Left ventricle myocardium superior (tissue), 1 donor: ENCODE results near the gene CNST. TPM values are rescaled to one million over a fixed set of nuclear protein-coding genes. Genes with fewer than 3 reads are reported as not detected.

Source experiments
- ATAC-seq: fragments of 200-7000 bp; cut with Tn5 transposase; one replicate; pipeline ENCODE4 v1.9.1; 2020; ENCODE audit warnings: mild to moderate bottlenecking, moderate library complexity
- DNase-seq: peaks from one replicate; pipeline ENCODE4 v3.0.0-alpha.2; 2020
- intact Hi-C: fragments of 100-400 bp; cut with micrococcal nuclease; formaldehyde crosslinking; loops from one replicate; pipeline ENCODE4 v1.11.0; 2022
- total RNA-seq: library from RNA; stranded (reverse); fragmentation: NEBNext Ultra II Directional; extraction: Animal tissue kit (Norgen Biotek cat#: 25700); gene quantifications from one replicate; pipeline ENCODE4 v1.2.1, GENCODE V29; 2021
- donor health status: DM: no; HTN: yes; CAD: no; lungs with severe emphysema.

Gene CNST
- total RNA-seq, 1 donor from 2014 or later = 20.2 TPM

DNA sequence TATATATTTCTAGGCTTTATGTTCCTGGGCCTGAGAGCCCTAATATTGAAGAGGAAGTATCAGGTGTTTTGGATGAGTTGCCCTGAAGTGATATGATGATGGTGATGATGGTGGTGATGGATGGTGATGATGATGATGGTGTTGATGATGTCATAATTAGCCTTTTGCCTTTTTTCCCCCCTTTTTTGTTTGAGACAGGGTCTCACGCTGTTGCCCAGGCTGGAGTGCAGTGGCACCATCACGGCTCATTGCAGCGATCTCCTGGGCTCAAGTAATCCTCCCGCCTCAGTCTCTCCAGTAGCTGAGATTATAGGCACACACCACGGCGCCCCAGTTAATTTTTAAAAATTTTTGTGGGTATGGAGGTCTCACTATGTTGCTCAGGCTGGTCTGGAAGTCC lies 76.5 kb downstream of the CNST start:
- intact Hi-C loops = loop anchor here (10.0 kb wide), 2 partner anchors 52 to 78 kb away; partner anchors contain the start of genes CNST and TFB2M
- ATAC-seq (no peak), DNase-seq (no peak)

GRCh38 chr1:246647113-246647512 lies 80.9 kb downstream of the CNST start:
- peak; percentile 79 for DNase-seq
- intact Hi-C loops = loop anchor here (10.0 kb wide), 2 partner anchors 48 to 82 kb away; partner anchors contain the start of genes CNST and TFB2M
- peak; percentile 97 for ATAC-seq

DNA sequence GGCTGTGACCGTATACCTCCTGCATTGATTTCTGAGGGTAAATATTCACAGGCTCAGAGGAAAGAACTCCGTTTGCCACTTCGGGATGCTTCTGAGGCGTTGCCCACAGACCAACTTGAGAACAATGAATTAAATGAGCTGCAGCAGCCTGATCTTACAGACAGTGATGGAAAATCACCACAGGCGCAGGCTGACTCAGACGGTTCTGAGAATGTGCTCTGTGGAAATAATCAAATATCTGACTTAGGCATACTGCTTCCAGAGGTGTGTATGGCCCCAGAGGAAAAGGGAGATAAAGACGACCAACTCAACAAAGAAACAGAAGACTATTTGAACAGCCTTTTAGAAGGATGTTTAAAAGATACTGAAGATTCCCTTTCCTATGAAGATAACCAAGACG lies 81.3 kb downstream of the CNST start:
- ATAC-seq (peak; percentile 62), DNase-seq (no peak)
- intact Hi-C loops = loop anchor here (10.0 kb wide), 2 partner anchors 47 to 83 kb away; partner anchors contain the start of genes CNST and TFB2M

- DNase-seq = no peak
- intact Hi-C loops = no loop called here
- no peak for ATAC-seq
Observed at GRCh38 chr1:246651012-246651695, 84.9 kb downstream of the CNST start.

DNA sequence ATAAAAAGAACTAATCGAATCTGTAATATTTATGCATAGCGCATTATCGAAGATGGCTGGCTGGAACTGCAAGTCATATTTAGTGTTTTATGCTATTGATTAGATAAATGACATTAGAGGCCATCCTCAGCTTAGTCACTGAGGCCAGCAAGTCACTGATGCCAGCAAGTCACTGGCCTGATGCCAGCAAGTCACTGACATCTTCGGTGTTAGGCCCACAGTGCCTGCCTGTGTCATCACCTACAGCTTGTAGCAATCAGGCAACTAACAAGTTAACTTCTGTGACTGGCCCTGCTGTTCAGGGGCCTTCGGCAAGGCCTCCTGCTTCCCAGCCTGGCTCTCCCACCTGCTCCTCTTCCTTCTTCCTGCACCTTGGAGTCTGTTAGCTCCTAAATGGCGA lies 92.3 kb downstream of the CNST start:
- ATAC-seq = no peak
- no peak for DNase-seq
- intact Hi-C loops = no loop called here

GRCh38 chr1:246659594-246660140 lies 93.4 kb downstream of the CNST start:
- ATAC-seq (no peak), DNase-seq (no peak)
- intact Hi-C loops = no loop called here

DNA sequence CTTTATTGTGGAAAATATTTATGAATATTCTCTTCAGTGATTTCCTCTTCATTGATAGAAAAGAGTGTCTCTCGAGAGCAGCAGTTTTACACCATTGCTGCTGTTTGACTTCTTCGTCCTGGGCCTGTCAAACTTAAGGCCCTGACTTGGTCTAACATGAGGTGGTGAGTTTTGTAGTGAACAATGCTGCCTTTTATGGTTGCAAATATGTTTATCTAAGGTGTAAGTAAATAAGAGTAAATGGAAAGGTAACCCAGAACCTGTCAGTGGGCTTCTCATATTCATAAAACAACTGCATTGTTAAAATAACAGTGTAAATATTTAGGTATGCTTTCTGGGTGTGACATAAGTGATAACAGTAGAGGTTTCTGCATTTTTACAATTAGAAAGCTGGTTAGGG lies 95.2 kb downstream of the CNST start:
- intact Hi-C loops = no loop called here
- no peak for ATAC-seq
- no peak for DNase-seq

DNA sequence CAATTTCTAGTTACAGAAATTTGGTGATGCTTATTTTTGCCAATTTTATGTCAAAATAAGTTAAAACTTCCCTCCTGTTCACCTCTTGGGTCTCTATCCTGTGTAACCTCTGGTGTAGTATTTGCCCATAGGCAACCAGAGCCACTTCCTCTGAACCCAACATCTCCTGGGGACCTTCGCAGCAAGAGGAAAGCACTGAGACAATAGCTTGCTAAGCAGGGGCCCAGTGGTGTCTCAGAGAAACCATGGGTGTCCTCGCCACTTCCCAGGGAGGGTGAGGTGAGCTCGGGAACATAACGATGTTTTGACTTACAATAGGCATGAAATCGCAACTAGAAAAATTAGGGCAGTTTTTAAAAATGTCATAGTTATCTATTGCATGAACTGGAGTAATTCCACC lies 101.5 kb downstream of the CNST start:
- ATAC-seq (no peak), DNase-seq (no peak)
- intact Hi-C loops = no loop called here

DNA sequence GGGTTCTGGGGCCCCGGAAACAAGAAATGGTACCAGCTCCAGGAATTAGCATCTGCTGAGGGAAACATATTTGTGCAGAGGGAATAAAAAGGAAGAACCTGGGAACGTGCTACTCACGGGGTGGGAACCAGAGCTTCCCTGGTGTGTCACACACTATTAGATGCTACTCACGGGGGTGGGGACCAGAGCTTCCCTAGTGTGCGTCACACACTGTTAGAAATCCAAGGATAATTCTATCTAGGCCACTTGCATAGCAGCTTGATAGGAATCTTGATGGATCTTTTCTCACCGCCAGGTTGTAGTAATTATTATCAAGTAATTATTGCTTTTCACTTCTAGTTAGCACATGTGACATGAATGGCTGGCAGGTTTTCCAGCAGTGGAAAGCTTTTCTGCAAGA lies 103.4 kb downstream of the CNST start:
- intact Hi-C loops = no loop called here
- ATAC-seq (no peak), DNase-seq (no peak)

DNA sequence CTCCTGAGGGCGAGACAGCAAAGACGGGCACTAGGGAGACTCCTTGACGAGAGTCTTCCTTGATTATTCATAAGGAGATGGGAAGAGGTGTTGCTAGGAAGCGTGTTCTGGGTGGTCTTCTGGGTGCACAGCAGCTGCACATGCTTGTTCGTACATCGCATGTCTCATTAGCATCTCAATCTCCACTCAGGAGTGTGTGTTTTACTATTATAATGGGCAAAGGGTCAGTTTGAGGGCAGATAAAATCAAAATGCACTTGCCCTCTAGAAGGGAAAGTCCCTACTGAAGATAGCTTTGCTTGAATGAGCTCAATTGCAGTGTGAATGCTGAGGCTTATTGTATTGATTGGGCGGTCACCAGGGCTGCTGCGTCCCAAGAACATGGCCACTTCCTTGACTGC lies 107.8 kb downstream of the CNST start:
- intact Hi-C loops = no loop called here
- ATAC-seq = no peak

DNA sequence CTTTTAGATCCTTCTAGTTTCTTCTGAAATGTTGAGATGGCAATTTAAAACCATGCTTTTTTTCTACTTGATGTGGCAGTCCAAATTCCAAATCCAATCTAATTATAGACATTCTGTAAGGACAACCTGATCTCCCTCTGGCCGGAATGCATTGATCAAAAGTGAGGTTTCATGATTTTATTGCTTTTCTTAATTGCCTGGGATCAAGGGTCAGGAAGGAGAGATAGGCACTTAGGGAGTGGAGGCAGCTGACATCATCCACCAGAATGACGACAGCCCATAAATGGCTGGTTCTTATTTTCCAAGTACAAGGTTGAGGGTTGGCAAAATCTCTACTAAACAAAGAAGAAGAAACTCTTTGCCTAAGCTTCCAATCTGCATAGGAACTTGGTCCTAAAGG lies 111.6 kb downstream of the CNST start:
- ATAC-seq (no peak), DNase-seq (no peak)
- intact Hi-C loops = no loop called here

More for the DNA sequence above, 107.8 kb downstream of the CNST start:
- no peak for DNase-seq

DNA sequence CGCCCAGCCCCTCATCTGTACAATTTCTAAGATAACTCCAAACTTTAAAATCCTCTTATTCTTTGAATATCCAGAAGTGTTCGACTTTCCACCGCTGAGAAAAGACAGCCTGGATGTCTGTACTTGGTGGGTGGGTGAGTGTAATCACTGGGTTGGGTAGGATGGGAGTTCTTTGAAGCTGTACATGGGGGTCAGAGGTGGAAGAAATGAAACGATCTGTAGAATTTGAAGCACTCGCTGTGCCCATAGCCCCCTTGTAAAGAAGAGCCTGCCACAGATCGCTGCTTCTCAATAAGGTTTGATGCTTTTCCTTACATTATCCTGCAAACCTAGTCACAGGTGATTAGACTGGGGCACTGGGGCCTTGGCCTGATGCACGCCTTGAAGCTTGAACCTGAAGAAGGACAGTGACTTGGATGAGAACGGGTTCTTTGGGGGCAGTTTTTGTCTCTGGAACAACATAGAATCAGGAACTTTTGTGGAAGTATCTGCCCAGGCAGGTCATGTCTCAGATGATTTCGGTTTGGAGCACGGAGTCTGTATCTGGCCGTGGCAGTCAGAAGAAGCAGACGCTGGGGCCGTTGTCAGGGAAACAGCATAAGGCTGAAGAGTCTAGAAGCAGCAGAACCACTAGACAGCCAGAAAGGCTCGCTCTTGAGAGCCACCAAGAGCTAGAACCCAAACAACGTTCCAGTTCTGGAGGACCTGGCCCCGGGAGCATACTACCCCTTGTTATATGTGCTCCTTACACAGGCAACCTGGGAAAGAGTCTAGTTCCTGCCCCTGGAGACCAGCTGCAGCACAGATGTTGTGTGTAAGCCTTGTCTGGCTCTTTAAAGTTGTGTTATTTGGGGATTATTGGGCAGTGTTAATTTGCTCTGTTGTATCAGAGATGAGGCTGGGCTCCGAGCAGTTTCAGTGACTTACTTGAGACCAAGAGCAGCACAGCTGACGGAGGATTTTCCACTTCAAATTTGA lies 112.8 kb downstream of the CNST start:
- intact Hi-C loops = no loop called here
- ATAC-seq (peak; percentile 47), DNase-seq (peak; percentile 46)

- intact Hi-C loops = no loop called here
- ATAC-seq (no peak), DNase-seq (no peak)
Observed at GRCh38 chr1:246679794-246680177, 113.5 kb downstream of the CNST start.

DNA sequence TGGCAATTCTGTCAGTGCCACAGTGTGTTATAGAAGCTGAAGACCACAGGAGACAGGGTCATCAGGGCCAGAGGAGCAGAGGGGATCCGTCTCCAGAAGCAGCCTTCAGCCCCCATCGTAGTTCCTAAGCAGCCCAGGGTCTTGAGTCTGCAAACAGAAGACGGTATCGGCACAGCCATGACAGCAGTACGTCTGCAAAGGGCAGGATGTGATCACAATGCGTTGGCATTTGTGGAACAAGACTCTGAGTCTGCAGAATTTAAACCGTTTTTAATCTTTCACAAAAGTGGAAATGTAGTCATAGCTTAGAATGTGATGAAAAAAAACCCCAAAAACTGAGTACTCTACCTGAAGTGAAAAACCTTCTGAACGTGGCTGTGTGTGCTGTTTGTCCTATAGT lies 113.9 kb downstream of the CNST start:
- intact Hi-C loops = no loop called here
- DNase-seq (no peak), ATAC-seq (no peak)

DNA sequence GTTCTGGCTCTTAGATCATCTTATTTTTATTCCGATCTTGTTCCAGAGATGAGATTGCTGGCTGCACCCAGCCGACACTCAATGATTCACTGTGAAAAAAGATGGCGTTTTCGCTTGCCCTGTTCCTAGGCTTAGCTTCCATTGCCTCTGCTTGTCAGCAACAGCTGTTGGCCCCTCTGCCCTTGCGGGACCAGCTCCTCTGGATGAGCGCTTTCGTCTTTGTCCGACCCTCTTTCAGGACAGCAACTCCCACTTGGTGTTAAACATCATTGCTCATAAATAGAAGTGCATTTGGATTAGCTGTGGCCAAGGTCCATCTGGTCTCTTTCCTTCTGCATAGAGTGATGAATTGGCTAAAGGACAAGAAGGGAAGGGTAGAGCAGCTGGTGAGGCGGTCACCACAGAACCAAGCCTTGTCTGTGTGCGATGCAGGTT lies 114.5 kb downstream of the CNST start:
- ATAC-seq (peak; percentile 47), DNase-seq (no peak)
- intact Hi-C loops = no loop called here

DNA sequence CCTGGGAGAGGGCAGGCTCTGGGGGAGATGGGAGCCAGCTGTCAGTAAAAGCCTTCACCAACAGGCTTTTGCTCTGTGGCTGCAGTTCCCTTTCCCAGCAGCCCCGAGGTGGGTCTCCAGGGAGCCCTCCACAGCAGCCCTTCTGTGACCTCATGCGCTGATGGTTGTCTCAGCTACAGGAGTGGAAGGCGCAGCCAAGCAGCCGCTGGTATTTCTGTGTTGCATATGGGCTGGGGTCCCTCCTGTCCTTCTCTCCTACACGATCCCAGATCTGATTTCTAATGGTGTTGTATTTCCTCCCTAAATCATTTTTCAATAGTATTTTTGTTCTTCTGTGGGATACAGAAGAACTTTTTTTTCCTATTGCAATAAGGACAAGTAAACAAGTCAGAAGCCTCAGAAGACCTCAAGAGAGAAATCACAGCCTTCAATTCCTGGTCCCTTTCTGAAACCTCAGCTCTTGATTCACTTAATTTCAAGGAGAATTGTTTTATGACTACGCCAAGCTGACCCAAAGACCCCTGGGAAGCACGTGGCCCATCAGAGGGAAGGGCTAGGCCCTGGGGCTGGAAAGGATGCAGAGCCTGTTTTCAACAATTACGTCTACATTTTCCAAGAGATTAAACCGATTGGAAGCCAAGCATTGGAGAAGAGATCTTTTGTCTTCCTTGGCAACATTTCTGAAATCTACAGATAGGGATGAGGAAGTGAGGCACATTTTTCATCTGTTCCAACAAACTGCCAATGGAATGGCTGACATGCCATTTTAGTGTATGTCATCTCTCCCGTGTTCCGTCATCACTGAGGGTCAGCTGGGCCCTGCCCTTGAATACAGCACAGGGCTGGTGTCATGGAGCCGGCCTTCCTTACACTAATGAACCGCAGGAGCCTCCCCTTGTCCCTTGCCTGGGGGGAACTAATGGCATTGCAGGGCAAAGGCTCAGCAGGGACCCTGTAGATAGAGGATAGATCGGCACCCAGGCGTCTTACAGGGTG lies 115.9 kb downstream of the CNST start:
- ATAC-seq (peak; percentile 84), DNase-seq (peak; percentile 80)
- intact Hi-C loops = no loop called here

GRCh38 chr1:246683521-246683920 lies 117.3 kb downstream of the CNST start:
- intact Hi-C loops = no loop called here
- ATAC-seq = no peak
- DNase-seq = no peak

GRCh38 chr1:246687002-246687401 lies 120.7 kb downstream of the CNST start:
- no peak for DNase-seq
- no peak for ATAC-seq
- intact Hi-C loops = no loop called here
